ENCODE measurements around the gene THEMIS2.
A peak's percentile ranks its signal among the peaks of the same experiment; 100 is the strongest.
"Not testable (repeated sequence)": the region's sequence is repeated elsewhere in the genome, so short reads cannot be mapped to it uniquely, and the experiment has no call there.

Gene THEMIS2

DNA sequence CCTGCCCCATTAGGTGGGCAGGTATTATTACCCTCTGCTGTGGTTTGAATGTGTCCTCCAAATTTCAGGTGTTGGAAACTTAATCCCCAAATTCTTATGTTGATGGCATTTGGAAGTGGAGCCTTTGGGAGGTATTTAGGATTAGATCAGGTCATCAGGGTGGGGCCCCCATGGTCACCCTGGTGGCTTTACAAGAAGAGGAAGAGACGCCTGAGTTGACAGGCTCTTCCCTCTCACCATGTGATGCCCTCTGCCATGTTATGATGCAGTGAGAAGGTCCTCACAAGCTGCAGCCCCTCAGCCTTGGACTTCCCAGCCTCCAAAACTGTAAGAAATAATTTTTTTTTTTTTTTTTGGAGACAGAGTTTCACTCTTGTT is 8.8 kb upstream of the THEMIS2 start:
- no peak for DNase-seq (ENCODE audit: low spot score)

GRCh38 chr1:27864264-27864895 is 8.0 kb upstream of the THEMIS2 start:
- peak; percentile 44 for DNase-seq (ENCODE audit: low spot score)

DNA sequence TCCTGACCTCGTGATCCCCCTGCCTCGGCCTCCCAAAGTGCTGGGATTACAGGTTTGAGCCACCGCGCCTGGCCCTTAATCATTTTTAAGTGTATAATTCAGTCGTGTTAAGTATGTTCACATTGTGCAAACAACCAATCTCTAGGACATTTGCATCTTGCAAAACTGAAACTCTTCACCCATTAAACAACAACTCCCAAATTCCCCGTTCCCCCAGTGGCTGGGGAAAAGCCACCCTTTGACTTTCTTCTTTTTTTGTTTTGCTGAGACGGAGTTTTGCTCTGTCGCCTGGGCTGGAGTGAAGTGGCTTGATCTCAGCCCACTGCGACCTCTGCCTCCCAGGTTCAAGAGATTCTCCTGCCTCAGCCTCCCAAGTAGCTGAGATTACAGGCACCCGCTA is 6.5 kb upstream of the THEMIS2 start:
- DNase-seq (ENCODE audit: low spot score): no peak

DNA sequence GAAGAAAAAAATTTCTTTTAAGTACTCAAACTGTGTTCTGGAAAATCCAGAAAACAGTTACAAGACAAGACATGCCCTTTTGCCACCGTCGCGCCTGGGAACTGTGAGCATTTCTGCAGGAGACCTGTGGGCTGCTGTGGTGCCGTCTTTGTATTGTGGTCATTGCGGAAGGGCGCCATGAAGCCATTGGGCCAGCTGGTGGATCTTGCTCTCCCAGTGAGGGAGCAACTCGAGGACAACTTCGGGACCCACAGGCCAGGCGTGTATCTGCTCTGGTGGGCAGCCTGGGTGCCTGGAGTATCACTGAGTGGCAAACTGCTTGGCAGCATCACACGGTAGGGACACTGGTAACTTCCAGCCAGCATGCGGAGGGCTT is 3.8 kb upstream of the THEMIS2 start:
- no peak for DNase-seq (ENCODE audit: low spot score)

DNA sequence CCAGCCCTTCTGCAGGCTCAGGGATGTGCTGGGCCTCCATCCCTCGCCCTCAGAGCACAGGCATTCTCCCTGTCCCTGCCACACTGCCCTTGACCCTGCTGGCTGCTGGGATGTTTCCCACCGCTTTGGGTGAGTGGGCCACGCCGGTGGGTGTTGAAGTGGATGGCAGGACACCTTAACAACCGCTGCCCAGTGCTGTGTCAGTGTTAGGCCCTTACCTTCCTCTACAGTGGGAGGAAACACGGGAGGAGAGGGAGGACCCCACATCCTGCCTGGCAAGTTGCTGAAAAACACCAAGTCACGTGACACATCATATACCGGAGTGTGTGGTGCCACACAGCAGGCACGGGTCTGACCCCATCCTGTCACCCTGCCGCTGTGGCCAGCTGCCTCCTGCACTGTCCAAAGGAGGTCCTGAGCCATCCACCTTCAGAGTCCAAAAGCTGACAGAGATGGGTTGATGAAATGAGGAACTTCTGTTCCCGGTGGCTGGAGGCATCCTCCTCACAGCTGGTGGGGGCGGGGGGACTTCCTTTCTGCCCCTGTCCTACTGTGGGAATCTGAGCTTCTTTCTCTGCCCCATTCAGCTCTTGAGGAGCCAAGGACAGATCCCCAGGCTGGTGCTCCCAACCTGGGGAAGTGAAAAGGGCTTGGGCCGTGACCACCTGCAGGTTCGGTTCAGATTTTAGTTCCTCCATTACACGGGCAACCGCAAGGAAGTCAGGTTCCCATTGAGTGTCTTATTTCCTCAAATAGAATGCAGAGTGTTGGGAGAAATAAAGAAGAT is 3.2 kb upstream of the THEMIS2 start:
- DNase-seq (ENCODE audit: low spot score): peak; percentile 74

- no peak for DNase-seq (ENCODE audit: low spot score)
Observed at GRCh38 chr1:27869719-27870085, 2.6 kb upstream of the THEMIS2 start.

DNA sequence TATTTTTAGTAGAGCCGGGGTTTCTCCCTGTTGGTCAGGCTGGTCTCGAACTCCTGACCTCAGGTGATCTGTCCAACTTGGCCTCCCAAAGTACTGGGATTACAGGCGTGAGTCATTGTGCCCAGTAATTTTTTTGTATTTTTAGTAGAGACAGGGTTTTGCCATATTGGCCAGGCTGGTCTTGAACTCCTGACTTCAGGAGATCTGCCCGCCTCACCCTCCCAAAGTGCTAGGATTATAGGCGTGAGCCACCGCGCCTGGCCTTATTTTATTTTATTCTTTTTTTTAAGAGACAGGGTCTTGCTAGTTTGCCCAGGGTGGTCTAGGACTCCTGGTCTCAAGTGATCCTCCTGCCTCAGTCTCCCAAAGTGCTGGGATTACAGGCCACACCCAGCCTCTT is 1.3 kb upstream of the THEMIS2 start:
- not testable (repeated sequence) for DNase-seq (ENCODE audit: low spot score)

- no peak for DNase-seq (ENCODE audit: low spot score)
Observed at GRCh38 chr1:27872802-27873551, 633 bp downstream of the THEMIS2 start.

DNA sequence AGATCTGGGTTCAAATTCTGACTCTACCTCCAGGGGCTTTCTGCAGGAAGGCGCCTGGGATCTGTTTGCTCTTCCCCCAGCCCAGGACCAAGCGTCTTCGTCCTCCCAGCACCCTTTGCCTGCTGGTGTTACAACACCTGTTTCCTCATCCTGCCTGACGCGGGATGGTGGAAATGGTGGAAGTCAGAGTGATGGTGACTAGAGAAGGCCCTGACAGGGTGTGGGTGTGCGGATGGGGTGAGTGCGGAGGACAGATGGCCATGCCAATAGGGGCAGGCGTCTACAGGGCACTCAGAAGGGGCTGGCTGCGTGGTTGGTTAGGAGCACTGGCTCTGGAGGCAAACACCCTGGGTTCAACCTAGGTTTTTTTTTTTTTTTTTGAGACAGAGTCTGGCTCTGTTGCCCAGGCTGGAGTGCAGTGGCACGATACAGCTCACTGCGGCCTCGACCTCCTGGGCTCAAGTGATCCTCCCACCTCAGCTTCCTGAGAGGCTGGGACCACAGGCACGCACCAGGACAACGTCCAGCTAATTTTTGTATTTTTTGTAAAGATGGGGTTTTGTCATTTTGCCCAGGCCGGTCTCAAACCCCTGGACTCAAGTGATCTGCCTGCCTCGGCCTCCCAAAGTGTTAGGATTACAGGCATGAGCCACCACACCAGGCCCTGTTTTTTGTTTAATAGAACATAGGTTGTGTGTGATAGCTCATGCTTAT is 1.5 kb downstream of the THEMIS2 start:
- DNase-seq (ENCODE audit: low spot score): no peak

- no peak for DNase-seq (ENCODE audit: low spot score)
Observed at GRCh38 chr1:27876341-27877114, 4.2 kb downstream of the THEMIS2 start.

- no peak for DNase-seq (ENCODE audit: low spot score)
Observed at GRCh38 chr1:27877115-27877416, 4.7 kb downstream of the THEMIS2 start.

GRCh38 chr1:27878039-27878438 is 5.7 kb downstream of the THEMIS2 start:
- DNase-seq (ENCODE audit: low spot score): no peak

DNA sequence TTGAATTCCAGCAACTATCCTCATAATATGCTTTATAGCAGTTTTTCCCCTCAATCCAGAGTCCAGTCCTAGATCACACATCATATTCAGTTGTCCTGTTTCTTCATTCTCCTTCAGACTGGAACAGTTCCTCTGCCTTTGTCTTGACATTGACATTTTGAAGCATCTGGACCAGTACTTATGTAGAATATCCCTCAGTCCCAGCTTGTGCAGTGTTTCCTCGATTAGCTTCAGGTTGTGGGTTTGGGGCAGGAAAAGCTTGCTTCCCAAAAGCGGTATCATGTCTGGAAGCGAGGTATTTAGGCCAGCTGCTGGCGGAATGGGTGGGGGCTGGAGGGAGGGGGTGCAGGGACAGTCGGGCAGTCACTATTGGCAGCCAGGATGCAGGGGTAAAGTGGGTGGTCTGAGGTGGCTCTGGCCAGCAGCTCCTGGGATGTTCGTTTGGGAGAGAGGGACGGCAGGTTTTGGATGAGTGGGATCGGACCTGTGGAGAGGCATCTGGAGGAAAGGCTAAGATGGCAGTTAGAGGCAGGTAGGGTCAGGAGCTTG is 6.5 kb downstream of the THEMIS2 start:
- DNase-seq (ENCODE audit: low spot score): no peak

DNA sequence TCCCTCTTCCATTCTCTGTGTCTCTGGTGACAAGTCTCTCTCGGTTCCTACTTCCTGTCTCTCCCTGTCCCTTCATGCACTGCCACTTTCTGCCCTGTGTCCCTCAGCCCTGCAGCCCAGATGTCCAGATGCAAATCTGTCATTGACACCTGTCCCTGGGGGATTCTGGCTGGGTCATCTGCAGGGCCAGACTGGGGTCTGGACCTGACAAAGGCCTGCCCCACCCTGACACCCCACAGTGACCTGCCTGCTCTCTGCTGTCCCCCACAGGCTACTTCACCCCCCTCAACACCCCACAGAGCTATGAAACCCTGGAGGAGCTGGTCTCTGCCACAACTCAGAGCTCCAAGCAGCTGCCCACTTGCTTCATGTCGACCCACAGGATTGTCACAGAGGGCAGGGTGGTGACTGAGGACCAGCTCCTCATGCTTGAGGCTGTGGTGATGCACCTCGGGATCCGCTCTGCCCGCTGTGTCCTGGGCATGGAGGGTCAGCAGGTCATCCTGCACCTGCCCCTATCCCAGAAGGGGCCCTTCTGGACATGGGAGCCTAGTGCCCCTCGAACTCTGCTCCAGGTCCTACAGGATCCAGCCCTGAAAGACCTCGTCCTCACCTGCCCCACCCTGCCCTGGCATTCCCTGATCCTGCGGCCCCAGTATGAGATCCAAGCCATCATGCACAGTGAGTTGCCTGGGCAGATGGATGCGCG is 7.2 kb downstream of the THEMIS2 start:
- no peak for DNase-seq (ENCODE audit: low spot score)

DNA sequence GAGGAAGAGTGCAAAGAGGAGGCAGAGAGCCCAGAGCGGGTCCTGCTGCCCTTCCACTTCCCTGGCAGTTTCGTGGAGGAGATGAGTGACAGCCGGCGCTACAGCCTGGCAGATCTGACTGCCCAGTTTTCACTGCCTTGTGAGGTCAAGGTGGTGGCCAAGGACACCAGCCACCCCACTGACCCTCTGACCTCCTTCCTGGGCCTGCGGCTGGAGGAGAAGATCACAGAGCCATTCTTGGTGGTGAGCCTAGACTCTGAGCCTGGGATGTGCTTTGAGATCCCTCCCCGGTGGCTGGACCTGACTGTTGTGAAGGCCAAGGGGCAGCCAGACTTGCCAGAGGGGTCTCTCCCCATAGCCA is 10.2 kb downstream of the THEMIS2 start:
- no peak for DNase-seq (ENCODE audit: low spot score)

DNA sequence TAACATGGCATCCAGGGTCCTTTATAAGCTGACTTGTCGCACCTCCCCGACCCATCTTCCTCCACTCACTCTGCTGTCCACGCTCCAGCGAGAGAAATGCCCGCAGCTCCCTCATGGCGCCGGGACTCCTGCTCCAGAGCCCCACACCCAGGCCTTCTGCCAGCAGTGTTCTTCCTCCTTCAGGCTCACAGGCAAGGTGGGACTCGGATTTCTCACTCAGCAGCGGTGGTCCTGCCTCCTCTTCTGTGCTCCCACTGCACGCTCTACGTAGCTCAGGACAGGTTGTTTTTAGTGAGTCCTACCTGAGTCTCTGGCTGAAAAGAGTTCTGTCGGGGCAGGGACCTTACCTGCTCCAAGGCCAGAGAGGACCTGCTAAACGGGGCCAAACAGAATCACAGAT is 11.2 kb downstream of the THEMIS2 start:
- DNase-seq (ENCODE audit: low spot score): no peak

DNA sequence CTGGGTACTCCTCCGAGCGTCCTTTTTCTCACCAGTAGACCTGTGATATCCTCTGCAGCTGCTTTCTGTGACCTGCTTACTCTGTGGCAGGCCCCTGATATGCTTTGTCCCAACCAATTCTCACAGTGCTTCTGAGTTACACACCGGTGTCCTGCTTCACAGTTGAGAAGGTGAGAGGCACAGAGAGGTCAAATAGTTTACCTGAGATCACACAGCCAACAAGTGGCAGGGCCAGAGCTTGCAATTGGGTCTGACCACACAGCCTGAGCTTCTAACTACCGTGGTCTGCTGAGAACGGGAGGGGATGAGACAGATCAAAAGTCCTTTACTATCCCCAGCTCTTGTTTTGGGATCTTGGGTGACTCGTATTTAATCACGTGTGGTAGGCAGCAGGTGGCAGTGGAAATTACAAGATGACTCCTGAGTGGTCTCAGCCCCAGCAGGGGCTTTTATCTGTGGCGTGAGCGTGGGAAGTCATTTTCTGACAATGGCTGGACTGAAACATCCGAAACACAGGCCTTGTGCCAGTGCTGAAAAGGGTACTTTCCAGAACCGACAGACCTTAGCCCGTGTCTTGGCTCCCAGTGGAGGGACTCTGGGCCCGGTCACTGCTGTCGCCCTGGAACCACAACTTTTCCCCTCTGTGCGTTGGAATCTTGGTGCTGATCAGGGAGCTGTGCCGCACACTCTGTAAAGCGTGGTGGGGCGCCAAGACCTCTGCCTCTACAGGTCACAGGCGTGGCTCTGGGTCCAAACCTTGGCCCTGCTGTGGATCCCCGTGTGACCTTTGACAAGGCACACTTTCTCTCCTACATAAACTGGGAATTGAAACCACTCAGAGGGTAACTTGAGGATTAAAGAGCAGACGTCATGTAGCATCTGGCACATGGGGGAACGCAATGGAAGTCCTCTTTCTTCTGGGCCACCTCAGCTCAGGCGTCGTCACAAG is 11.9 kb downstream of the THEMIS2 start:
- DNase-seq (ENCODE audit: low spot score): no peak

- DNase-seq (ENCODE audit: low spot score): no peak
Observed at GRCh38 chr1:27885114-27885528, 12.8 kb downstream of the THEMIS2 start.

DNA sequence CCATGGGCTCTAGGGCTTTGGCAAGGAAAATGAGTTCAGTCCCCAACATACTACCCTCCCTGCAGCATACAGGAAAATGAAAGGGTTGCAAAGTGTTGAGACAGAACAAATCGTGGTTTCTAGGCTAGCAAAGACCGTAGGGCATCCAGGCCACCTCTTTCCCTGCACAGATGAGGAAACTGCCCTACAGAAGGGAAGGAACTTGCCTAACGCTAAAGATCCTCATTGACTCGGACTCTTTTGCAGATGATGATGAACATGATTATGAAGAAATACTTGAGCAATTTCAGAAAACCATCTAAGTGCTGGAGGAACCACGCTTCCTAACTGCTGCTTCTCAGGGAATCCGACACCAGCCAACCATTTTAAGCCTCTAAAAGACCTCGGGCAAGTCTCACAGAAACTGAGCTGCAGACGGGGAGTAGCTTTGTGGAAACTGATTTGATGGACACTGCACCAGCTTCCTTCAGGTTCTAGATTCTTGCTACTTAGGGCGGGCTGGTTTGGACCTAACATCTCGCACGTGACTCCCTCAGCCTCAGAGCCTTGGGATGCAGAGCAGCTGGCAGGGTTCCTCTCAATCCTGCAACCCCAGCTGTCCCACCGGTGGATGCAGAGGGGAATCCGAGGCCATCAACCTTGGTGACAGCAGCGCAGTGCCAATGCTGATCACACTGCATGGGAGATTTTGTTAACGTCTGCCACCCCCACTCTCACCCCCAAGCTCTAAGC is 13.4 kb downstream of the THEMIS2 start:
- DNase-seq (ENCODE audit: low spot score): no peak

All from CD4-positive, alpha-beta T cell treated with Interleukin-15 for 4 hours (primary cell).